ENCODE measurements around the gene SPIRE2.
A peak's percentile ranks its signal among the peaks of the same experiment; 100 is the strongest.
"Not testable (repeated sequence)": the region's sequence is repeated elsewhere in the genome, so short reads cannot be mapped to it uniquely, and the experiment has no call there.

SPIRE2 gene

DNA sequence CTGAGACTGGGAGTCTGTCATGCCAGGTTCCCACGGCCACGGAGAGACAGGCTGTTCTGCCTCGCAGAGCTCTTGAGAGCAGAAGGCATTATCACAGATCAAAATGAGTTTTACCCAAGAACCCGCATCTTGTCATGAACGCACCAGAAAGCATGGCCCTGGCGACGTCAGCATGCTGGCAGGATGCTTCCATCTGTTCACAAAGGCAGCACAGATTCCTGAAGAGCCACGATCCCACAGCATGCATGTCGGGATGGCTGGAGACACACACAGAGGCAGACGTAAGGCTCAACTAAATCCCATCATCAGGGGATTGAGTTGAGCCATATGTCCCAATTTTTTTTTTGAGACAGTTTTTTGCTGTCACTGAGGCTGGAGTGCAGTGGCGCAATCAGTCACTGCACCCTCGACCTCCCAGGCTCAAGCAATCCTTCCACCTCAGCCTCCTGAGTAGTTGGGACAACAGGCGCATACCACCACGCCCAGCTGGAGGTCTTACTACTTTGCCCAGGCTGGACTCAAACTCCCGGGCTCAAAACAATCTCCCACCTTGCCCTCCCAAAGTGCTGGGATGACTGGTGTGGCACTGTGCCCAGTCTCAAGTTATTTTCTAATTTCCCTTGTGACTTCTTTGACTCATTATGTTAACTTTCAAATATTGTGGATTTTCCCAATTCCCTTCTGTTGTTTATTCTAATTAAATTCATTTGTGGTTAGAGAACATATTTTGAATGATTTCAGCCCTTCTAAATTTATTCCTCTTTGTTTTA lies 23.0 kb upstream of the SPIRE2 start:
- intact Hi-C loops (cut with DNase I) = no loop called here
- no peak for DNase-seq

DNA sequence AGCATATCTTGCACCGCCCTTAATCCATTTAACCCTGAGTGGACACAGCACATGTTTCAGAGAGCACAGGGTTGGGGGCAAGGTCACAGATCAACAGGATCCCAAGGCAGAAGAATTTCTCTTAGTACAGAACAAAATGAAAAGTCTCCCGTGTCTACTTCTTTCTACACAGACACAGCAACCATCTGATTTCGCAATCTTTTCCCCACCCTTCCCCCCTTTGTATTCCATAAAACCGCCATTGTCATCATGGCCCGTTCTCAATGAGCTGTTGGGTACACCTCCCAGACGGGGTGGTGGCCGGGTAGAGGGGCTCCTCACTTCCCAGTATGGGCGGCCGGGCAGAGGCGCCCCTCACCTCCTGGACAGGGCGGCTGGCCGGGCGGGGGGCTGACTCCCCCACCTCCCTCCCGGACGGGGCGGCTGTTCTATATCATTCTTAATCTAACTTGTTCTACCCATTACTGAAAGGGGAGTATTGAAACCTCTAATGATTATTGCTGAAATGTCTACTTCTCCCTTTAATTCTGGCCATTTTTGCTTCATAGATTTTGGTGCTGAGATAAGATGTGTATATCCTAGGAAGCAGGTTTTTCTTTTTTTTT lies 21.6 kb upstream of the SPIRE2 start:
- intact Hi-C loops (cut with DNase I); DNase-seq: not testable (repeated sequence)

GRCh38 chr16:89808475-89808874 lies 19.8 kb upstream of the SPIRE2 start:
- DNase-seq = no peak
- intact Hi-C loops (cut with DNase I) = no loop called here

- intact Hi-C loops (cut with DNase I) = no loop called here
- DNase-seq = no peak
Measured at GRCh38 chr16:89811321-89811720, 17.0 kb upstream of the SPIRE2 start.

GRCh38 chr16:89815639-89816348 lies 12.5 kb upstream of the SPIRE2 start:
- intact Hi-C loops (cut with DNase I) = no loop called here
- no peak for DNase-seq

GRCh38 chr16:89818851-89819403 lies 9.3 kb upstream of the SPIRE2 start:
- DNase-seq; intact Hi-C loops (cut with DNase I): not testable (repeated sequence)

- intact Hi-C loops (cut with DNase I); DNase-seq: not testable (repeated sequence)
Measured at GRCh38 chr16:89819448-89819847, 8.8 kb upstream of the SPIRE2 start.

DNA sequence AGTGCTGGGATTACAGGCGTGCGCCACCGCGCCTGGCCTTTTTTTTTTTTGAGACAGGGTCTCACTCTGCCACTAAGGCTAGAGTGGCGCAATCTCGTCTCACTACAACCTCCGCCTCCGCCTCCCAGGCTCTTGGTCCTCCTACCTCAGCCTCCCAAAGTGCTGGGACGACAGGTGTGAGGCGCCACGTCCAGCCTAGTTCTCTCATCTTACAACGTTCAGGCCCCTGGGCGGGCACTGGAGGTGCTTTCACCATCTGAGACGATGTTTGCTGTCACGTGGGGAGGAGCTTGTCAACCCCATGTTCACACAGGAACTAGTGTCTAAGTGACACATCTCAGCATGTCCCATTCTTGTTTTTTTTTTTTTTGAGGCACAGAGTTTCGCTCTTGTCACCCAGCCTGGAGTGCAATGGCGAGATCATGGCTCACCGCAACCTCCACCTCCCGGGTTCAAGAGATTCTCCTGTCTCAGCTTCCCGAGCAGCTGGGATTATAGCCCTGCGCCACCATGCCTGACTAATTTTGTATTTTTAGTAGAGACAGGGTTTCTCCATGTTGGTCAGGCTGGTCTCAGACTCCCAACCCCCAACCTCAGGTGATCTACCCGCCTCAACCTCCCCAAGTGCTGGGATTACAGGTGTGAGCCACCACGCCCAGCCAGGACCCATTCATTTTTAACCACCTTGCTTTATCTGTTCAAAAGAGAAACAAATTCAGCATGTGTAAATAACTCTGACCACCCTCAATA lies 6.7 kb upstream of the SPIRE2 start:
- intact Hi-C loops (cut with DNase I) = no loop called here
- no peak for DNase-seq

GRCh38 chr16:89822188-89823086 lies 5.8 kb upstream of the SPIRE2 start:
- no peak for DNase-seq
- intact Hi-C loops (cut with DNase I) = no loop called here

GRCh38 chr16:89823087-89823823 lies 5.0 kb upstream of the SPIRE2 start:
- DNase-seq = no peak
- intact Hi-C loops (cut with DNase I) = no loop called here

GRCh38 chr16:89823824-89824148 lies 4.5 kb upstream of the SPIRE2 start:
- intact Hi-C loops (cut with DNase I); DNase-seq: not testable (repeated sequence)

DNA sequence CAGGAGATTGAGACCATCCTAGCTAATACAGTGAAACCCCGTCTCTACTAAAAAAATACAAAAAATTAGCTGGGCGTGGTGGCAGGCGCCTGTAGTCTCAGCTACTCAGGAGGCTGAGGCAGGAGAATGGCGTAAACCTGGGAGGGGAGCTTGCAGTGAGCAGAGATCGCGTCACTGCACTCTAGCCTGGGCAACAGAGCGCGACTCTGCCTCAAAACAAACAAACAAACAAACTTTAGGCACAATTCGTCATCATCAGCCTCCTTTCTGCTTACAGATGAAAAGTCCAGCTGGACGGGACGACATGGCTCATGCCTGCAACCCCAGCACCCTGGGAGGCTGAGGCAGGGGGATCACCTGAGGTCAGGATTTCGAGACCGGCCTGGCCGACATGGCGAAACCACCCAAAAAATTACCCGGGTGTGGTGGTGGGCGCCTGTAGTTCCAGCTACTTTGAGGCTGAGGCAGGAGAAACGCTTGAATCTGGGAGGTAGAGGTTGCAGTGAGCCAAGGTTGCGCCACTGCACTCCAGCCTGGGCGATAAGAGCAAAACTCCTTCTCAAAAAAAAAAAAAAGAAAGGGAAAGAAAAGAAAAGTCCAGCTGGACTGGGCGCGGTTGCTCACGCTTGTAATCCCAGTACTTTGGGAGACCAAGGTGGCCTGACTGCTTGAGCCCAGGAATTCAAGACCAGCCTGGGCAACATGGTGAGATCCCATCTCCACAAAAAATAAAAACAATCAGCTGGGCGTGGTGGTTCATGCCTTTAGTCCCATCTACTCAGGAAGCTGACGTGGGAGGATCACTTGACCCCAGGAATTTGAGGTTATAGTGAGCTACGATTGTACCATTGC lies 1.5 kb upstream of the SPIRE2 start:
- no peak for DNase-seq
- intact Hi-C loops (cut with DNase I) = no loop called here

DNA sequence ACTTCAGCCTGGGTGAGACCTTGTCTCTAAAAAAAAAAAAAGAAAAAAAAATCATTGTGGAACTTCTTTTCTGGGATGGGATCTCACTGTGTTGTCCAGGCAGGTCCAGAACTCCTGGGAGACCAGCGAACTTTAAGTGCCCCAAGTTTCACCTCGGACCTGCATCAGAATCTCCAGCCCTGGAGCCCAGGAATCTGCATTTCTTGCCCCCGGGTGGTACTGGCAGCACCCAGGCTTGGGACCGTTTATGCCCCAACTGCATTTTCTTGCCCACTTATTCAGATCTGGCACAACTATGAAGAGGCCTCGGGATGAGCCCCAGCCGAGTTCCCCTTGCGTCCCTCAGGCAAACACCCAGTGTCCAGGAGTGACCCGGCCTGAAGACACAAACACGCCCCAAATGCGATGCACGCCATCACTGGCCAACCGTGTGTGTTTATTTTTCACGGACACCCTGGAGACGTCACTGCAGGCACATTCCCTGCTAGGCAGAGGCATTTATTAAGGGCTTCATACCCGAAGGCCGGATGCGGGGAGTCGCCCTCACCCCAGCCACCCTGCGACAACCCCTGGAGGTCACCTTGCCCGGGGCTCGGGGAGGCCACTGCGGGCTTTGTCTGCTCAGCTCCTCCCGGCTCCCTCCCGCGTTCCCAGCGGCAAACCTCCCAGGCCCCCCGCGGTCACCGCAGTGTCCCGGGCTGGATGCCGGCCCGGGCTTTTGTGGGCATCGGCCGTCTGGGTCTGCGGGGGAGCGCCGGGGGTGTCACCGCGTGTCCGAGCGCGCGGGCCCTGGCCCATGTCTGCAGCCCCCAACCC lies 684 bp upstream of the SPIRE2 start:
- intact Hi-C loops (cut with DNase I) = no loop called here
- peak in 31 of 42 donors; percentile 5 to 59 (median 27) for DNase-seq

DNA sequence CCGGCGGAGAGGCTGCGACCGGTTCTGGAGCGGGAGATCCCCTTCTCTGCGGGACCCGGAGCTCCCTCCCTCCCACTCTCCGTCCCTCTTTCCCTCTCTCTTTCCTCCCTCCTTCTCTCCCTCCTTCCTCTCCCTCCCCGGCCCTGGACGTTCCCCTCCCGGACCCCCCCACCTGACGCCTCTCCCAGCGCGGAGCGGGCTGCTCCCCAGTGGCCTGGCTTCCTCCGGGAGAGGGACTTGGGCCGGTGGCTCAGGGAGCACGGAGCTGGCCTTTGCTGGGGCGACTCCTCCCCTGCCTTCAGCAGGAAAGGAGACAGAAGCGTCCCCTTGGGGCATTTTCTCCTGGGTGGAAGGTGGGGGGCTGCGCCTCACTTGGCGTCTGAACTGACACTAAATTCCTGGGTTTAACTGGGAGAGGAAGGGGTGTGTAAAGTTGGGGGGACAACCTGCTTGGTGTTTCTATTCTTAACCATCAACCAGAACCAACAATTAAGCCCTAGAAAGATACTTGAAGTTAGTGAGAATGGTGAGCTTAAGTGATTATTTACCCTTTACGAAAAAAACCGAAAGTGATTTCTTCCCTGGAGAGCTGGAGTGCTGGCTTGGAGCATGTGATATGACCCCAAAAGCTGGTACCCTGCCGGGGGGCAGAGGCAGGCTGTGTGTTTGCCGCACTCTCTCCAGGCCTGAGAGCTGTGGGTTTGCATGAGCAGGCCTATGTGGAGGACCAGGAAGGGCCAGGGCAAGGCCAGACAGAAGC lies 775 bp downstream of the SPIRE2 start:
- DNase-seq = peak in 3 of 42 donors; percentile 10 to 47 (median 21)
- intact Hi-C loops (cut with DNase I) = no loop called here

Data from head of caudate nucleus (tissue), 42 donors.